HG03571 (cell line): ENCODE data around the gene OR51E1.

ENCODE experiments used
- ATAC-seq: cut with Tn5 transposase; IDR thresholded peaks from one replicate; pipeline ENCODE4 v1.9.1; 2021; ENCODE audit not compliant: unreplicated experiment

OR51E1 gene

DNA sequence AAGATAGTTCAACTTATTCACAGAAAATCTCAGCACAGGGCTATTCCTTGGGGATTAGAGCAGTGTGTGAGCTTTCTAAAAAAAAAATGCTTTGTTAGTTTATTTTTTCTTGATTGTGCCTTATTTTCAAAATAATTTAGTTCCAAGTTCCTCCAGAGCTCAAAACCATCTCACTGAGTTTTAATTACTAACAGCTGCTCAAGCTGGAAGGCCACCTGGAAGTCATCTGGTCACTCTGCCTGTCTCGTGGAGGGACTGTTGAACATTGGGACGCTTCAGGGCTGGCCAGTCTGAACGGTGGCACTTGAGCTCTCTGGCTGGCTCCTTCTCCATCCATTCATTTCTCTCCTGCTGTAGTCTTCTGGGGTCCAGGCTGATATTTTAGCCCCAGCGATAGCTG is 4.0 kb downstream of the OR51E1 start:
- ATAC-seq: no peak

DNA sequence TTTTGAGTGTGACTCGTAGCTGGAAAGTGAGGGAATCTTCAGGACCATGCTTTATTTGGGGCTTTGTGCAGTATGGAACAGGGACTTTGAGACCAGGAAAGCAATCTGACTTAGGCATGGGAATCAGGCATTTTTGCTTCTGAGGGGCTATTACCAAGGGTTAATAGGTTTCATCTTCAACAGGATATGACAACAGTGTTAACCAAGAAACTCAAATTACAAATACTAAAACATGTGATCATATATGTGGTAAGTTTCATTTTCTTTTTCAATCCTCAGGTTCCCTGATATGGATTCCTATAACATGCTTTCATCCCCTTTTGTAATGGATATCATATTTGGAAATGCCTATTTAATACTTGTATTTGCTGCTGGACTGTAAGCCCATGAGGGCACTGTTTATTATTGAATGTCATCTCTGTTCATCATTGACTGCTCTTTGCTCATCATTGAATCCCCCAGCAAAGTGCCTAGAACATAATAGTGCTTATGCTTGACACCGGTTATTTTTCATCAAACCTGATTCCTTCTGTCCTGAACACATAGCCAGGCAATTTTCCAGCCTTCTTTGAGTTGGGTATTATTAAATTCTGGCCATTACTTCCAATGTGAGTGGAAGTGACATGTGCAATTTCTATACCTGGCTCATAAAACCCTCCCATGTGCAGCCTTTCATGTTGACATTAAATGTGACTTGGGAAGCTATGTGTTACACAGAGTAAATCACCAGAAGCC is 11.0 kb downstream of the OR51E1 start:
- no peak for ATAC-seq

DNA sequence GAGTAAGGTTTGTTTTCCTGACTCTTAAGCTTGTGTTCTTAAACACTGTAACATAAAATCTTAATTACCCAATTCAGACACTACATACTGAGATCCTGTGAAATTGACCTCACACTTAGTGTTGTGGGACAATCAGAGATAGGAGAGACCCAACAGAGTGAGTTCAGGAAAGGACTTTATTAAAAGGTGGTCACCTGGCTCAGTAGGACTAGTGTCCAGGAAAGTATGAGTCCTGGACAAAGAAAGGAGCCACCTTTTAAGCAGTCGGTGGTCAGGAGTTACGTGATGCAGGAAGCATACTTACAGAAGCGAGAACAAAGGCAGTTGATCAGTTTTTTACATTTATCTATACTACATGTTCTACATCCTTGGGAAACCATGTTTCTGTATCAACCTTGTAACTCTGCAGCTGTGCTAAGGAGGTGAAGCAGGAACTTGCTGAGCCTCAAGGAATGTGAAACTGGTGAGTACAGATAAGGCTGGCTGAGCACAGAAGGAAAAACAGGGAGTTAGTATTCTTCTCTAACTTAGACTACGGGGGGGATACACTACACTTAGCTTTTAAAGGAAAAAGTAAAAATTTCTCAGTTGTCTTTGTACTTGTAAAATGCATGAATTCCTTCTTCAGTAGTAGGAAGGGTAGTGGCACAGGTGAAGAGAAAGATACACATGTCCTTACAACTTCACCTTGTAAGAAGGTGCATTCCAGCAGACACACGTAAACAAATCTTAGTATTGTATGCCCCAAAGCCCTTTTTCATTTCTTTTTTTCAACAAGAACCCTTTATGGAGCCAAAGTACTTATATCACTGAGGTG is 15.1 kb downstream of the OR51E1 start:
- no peak for ATAC-seq

DNA sequence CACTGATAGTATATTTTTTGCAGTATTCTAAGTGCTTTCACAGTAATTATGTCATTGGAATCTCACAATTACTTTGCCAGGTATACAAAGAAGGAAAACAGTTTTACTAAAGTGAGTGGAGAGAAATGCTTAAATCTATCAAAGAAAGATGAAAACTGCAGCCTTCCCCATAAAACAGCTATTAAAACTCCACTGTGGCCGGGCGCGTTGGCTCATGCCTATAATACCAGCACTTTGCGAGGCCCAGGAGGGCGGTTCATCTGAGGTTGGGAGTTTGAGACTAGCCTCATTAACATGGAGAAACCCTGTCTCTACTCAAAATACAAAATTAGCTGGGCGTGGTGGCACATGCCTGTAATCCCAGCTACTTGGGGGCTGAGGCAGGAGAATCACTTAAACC is 19.1 kb downstream of the OR51E1 start:
- ATAC-seq: no peak

DNA sequence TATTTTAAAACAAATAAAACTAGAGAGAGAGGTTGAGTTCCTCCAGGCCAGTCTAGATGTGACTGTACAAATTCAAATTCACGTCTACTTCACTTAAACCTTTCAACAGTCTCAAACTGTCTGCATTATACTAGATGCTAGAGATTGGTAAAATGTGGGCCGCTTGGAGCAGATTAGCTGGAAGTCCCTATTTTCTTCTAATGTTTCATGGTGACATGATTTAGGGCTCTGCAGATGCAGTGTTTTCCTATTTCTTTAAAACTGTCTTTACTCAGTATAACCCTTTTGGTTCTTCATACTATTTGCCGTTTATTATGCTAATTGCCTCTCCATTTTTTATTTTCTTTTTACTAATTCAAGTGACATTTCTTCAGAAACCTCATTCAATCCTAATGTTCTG is 20.4 kb downstream of the OR51E1 start:
- no peak for ATAC-seq

DNA sequence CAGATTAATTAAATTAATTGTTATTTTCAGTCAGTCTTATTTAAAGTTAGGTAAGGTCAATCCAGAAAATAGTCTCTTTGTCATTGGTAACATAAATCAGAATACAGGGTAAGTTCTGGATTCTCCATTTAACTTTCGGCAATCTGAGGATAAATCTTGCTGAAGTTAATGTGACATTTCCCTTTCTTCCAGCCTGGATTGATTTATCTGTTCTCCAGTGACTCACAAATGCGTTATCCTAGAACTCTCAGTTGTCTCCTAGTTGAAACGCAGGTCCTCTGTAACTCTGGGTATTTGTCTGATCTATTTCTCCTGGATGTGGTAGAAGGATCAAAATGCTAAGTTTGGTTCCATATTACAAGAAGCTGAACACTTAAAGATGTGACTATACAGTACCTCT is 21.0 kb downstream of the OR51E1 start:
- ATAC-seq: no peak

DNA sequence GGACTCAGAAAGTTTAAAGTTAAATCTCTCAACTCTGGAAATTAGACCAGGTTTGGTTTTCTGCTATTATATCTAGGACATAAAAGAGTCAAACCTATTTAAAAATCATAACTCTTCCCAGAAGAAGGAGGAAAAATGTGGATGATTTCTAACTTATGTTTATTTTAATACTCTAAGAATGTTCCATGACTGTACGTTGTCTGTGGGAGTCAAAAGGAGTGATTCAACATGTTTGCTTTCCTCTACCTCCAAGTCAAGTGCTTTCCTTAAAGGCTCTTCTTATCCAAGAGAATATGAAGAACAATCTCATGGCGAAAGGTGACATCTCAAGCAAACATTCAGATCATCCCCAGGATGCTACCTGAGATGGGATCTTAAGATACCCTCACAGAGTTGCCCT is 21.6 kb downstream of the OR51E1 start:
- no peak for ATAC-seq

DNA sequence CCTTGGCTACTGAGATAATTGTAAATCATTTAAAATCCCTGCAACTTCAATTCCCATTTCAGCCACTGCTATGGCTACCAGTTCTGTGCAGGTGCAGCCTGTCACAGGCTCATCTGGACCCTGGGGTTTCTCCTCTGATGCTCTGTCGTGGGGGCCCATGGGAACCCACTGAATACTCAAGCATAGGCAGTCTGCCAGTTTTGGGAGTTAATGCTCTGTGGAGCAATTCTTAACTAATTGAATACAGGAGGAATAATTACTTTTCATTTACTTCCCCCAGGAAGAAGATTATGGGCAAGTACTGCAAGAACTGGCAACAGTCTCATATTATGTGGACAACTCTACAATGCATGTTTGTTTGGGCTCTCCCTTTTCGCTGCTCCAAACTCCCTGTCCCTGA is 28.0 kb downstream of the OR51E1 start:
- ATAC-seq: no peak

DNA sequence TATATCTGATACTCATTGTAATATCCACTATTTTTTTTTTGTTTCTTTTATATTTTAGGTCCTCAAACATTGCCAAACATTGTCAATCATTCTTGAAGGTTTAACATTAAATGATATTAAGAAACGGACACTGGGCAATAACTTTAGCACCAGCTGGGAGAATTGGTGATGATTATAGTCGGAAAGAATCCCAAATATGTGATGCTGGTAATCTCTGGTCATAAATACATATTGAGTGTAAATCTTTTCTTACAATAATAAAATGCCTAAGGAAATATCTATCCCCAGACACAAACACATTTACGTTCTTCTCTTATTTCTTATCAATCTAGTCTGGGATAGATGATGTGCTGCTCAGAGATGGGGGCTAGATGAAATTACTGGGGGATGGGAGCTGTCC is 28.7 kb downstream of the OR51E1 start:
- ATAC-seq: no peak

DNA sequence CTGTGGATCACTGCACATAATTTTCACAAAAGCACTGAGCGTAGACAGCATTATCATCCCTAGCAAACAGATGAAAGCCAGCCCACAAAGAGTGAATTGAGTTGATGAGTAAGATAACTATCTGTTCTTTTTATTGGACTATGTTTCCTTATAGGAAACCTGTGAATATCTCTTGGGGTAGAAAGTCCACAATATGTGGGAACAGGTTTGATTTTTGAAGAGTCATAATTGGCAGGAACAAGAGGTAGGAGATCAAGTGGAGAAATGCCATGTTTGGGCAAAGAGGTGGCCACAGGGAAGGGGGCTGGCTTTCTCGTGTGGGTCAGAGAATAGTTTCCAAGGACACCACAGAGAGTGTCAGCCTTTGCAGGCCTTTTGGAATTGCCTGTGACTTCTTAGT is 30.0 kb downstream of the OR51E1 start:
- ATAC-seq: no peak

DNA sequence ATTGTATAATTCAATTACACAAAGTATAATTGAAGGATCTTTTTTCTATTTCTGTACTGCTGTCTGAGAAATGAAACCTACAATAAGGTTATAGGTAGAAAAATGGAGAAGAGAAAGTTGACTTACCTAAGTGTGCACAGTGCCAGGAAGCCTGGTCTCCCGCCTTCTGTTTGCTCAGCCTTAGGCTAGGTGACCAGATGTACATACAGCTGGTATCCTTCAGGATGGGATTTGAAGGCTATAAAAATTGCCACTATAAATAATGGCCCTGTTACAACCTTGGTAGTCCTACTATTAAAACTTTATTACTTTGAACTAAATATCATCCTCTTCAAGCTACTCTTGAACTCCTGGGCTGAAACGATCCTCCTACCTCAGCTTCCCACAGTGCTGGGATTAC is 34.2 kb downstream of the OR51E1 start:
- ATAC-seq: no peak

DNA sequence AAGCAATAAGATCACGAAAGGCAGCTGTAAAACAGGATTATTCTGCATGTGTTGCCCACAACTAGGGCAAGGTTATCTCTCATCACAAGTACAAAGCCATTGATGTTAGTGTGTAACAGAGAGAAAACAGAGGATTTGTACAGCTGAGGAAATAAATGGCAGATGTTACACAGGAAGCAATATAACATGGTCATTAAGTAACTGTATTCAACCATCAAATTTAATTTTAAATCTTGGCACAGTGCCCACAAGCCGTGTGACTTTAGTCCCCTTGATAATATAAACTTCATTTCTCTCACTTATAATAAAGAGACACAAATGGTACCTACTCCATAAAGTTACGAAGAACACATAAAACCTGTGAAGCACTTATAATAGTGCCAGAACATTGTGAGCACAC is 36.6 kb downstream of the OR51E1 start:
- ATAC-seq: no peak

DNA sequence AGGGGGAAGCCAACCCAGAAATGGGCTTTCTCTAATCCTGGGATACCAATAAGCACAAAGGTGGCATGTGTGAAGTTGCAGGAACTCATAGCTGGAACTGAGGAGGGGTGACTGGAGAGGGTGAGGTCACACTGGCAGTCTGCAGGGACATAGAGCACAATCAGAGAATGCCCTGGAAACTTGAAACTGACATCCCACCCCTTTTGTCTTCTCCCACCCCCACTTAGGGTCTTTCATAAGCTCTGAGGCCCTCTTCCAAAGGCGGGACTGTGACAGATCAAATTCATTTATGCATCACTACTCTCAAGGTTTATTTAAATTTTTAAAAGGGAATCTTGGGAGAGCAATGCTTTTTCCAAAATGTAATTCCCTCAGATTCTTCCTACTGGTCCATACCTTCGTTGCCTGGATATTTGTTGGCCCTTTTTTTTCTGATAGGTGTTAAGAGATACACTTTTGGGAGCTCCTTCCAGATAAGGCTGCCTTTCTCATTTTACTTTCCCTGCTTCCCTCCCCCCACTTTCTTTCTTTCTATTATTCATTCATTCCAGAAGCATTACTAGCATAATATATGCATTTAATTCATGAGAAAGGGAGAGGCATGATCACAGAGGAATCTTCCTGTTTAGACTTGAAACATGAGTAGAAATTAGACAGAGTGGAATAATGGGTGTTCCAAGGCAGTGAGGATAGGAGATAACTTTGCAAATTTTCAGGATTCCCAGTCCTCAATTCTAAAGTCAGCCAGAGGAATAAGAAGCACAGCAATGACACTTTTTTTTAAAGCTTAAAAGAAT is 39.0 kb downstream of the OR51E1 start:
- no peak for ATAC-seq

DNA sequence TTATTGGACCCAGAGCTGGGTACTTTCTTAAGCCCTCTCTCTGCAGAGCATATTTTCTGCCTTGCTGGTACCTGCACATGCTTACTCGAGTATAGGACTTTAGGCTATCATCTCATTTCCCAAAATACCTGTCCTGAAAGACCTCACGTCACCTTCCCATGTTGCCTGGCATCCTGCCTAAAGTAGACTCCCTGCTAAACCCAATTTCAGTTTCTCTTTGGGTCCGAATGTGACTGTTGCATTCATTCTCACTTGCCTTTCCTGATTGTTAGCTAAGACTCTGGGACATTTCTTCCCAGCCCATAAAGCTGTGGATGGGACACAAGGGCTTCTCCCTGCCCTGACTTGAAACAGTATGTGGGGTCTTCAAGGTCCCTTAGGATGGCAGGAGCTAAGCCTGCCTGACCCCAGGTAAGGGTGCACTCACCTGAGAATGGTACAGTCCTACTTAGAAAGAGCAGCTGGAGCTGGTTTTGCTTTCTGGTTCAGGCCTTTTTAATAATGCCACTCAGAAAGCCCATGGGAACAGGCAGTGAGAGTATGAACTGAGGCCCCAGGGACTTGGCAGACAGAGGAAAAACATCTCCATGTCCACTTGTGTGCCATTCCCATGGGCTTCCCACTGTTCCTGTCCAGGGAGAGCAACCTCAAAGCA is 41.0 kb downstream of the OR51E1 start:
- no peak for ATAC-seq

DNA sequence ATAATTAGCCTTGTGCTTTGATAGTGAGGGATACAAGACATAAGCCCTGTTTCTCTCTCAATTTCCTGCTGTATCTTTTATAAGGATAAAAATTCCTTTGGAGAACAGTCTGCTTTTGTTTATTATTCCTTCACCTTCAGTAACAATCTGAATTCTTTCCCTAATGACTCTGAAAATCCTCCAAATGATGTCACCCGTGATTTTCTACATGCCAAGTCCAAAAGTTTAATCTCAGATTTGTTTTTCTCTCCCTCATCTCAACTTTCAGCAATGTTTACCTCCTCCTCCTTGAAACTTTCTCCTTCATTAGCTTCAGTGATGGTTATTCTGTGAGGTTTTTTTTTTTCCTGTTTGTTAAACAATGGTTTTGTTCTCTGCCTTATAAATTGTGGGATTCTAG is 51.7 kb downstream of the OR51E1 start:
- no peak for ATAC-seq

DNA sequence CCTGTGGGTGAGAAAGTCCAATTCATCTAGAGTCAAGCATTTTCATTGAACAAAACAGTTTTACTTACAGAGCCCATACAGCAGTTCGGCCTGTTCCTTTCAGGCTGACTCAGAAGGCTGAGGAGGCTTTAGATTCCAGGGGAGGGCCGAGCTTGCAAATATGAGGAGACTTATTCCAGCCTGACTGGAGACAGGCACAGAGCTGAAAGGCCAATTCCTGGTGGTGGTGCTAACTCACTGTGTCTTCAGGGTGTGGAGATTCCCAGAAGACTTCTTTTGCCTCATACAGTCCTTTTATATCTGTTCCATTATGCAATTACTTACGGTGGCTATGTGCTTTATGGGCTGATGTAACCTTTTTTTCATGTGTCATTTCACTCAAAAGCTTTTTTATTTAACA is 53.8 kb downstream of the OR51E1 start, which contains the start of gene OR51E2:
Gene OR51E2 (minus strand): TSS at position 269 of the 400 bp plus-strand sequence. CDS start 15,142 bp downstream, outside the sequence.
- ATAC-seq: no peak

DNA sequence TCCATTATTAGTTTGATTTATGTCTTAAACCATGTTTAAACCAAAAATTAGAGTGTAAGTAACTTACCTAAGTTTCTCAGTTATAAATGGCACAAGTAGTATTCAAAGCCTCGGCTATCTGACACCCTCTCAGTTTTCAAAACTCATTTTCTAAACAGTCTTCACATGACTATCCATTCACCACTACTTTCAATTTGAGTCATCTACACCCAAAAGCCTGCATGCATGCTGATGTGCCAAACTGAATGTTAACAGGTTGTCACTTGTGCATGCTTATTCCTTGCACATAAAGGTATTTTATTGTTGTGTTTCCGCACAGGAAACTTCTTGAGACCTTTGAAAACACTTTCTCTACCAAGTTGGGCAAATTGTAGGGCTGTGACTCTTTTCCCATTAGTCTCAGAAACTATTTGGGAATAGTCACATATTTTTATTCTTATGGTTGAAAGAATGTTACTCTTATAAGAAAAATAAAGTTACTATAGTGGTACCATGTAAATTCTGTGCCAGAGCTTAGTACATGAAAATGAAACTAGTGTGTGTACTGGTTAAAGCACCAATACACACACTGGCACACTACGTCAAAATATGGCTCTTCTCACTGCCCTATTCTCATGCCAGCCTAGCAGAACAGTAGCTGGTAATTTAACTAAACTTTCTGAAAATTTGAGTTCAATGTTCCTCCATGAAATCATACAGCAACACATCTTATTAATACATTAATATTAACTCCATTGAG is 56.1 kb downstream of the OR51E1 start:
- ATAC-seq: peak; percentile 87

DNA sequence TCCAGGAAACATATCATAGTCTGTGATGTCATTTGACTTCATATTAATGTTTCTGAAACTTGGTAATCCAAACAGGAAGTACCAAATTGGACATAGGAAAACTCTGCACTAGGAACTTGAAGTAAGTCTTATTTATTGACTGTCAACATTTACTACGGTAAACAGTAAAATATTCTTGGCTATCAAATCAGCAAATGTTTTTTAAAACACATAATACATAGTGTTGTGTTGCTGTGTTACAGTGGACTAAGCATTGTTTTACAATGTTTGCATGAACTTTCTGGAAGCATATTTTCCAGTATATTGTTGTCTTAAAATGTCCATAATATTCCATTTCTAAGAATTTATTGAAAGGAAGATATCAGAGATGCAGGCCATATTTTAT is 56.6 kb downstream of the OR51E1 start:
- no peak for ATAC-seq

DNA sequence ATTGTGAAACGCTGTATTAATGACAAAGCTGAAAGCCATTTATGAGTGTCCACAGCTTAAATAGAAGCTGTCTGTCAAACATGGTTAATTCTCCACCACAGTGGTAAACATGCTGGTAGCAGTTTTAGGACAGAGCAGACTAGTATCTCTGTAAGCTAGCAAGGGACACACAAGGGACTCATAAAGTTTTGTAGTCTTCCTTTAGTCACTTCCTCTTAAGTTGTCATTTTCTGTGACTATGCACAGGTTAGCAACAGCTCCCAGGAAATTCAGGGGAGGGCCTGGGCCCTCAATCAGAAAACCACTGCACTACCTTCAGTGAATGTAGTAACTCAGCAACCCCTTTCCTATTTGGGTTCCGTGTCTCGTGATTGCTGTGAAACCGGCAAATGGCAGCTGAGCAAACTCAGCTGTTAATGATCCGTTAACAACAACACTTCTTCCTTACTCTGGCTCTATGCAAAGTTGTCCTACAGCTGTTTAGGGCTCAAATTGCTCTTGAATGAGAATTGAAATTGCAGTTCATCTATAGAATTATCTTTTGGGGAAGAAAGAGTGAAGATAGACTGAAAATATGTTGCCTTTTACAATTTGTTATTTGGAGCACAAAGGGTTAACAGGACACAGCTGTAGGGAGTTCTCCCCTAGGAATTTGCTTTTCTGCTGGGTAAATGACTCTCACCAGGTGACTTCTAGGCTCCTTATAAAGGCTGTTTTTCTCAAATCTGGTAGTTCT is 60.4 kb downstream of the OR51E1 start, which contains the start of gene MMP26:
Gene MMP26 (plus strand): TSS at position 731 of the 736 bp plus-strand sequence.
- ATAC-seq: no peak
